ENCODE results near the gene SART3.
"Not testable (repeated sequence)": the region's sequence is repeated elsewhere in the genome, so short reads cannot be mapped to it uniquely, and the experiment has no call there.

The SART3 gene

GRCh38 chr12:108580531-108580930 lies 19.6 kb upstream of the SART3 start:
- DNase-seq (ENCODE audit: low read depth in 2 of 2) = no peak

GRCh38 chr12:108578813-108579212 lies 17.8 kb upstream of the SART3 start:
- DNase-seq (ENCODE audit: low read depth in 2 of 2) = no peak

GRCh38 chr12:108578264-108578663 lies 17.3 kb upstream of the SART3 start:
- DNase-seq (ENCODE audit: low read depth in 2 of 2) = no peak

GRCh38 chr12:108577458-108577857 lies 16.5 kb upstream of the SART3 start:
- DNase-seq (ENCODE audit: low read depth in 2 of 2) = no peak

GRCh38 chr12:108576660-108577234 lies 15.8 kb upstream of the SART3 start:
- no peak for DNase-seq (ENCODE audit: low read depth in 2 of 2)

GRCh38 chr12:108575199-108575912 lies 14.4 kb upstream of the SART3 start:
- no peak for DNase-seq (ENCODE audit: low read depth in 2 of 2)

- not testable (repeated sequence) for DNase-seq (ENCODE audit: low read depth in 2 of 2)
These were observed 13.3 kb upstream of the SART3 start for GRCh38 chr12:108574276-108574675.

- no peak for DNase-seq (ENCODE audit: low read depth in 2 of 2)
These were observed 12.3 kb upstream of the SART3 start for GRCh38 chr12:108573317-108573716.

- DNase-seq (ENCODE audit: low read depth in 2 of 2) = no peak
These were observed 11.3 kb upstream of the SART3 start for GRCh38 chr12:108572166-108572790.

GRCh38 chr12:108571609-108572165 lies 10.7 kb upstream of the SART3 start:
- DNase-seq (ENCODE audit: low read depth in 2 of 2) = no peak

- DNase-seq (ENCODE audit: low read depth in 2 of 2) = peak in 1 of 2 experiments; percentile 48
These were observed 10.0 kb upstream of the SART3 start for GRCh38 chr12:108570743-108571608.

- no peak for DNase-seq (ENCODE audit: low read depth in 2 of 2)
These were observed 7.6 kb upstream of the SART3 start for GRCh38 chr12:108568338-108569154.

- DNase-seq (ENCODE audit: low read depth in 2 of 2) = no peak
These were observed 6.7 kb upstream of the SART3 start for GRCh38 chr12:108567406-108568337.

GRCh38 chr12:108566452-108566851 lies 5.5 kb upstream of the SART3 start:
- DNase-seq (ENCODE audit: low read depth in 2 of 2) = no peak

- no peak for DNase-seq (ENCODE audit: low read depth in 2 of 2)
These were observed 5.0 kb upstream of the SART3 start for GRCh38 chr12:108565976-108566375.

- DNase-seq (ENCODE audit: low read depth in 2 of 2) = no peak
These were observed 4.2 kb upstream of the SART3 start for GRCh38 chr12:108565146-108565545.

- no peak for DNase-seq (ENCODE audit: low read depth in 2 of 2)
These were observed 3.8 kb upstream of the SART3 start for GRCh38 chr12:108564724-108565123.

GRCh38 chr12:108563804-108564151 lies 2.8 kb upstream of the SART3 start:
- no peak for DNase-seq (ENCODE audit: low read depth in 2 of 2)

- DNase-seq (ENCODE audit: low read depth in 2 of 2) = peak; percentile 74 to 75
These were observed 2.3 kb upstream of the SART3 start for GRCh38 chr12:108563136-108563803.

All from fibroblast of skin of left quadriceps (primary cell).